Transverse colon (tissue), 4 donors: Measurements from ENCODE around the gene SDC3. TPM values are rescaled to one million over a fixed set of nuclear protein-coding genes. Genes with fewer than 3 reads are reported as not detected.
A peak's percentile ranks its signal among the peaks of the same experiment; 100 is the strongest.

Source experiments
- DNase-seq: peaks from one replicate; pipeline ENCODE4 v3.0.0-alpha.2; 2019
- H3K27ac ChIP-seq, 4 donors: fragments of 200-600 bp; sonication (generic); 2 replicates each; pipeline ENCODE4 v1.5.1; 2016 to 2018; ENCODE audit warnings: inconsistent platforms in 4 of 4
- H3K27me3 ChIP-seq: fragments of 200-600 bp; sonication (generic); 2 replicates; pipeline ENCODE4 v1.5.1; 2017; ENCODE audit warnings: inconsistent platforms
- H3K36me3 ChIP-seq, 4 donors: fragments of 200-600 bp; sonication (generic); 2 replicates each; pipeline ENCODE4 v1.5.1; 2017 to 2019; ENCODE audit warnings: inconsistent platforms in 4 of 4
- H3K4me1 ChIP-seq, 4 donors: fragments of 200-600 bp; sonication (generic); 2 replicates each; pipeline ENCODE4 v1.5.1; 2017 to 2020; ENCODE audit warnings: inconsistent platforms in 4 of 4
- H3K4me3 ChIP-seq, 4 donors: fragments of 200-600 bp; sonication (generic); 1 replicate in 1 of 4; 2 replicates in 3 of 4; pipeline versions ENCODE4 v1.5.1 to v1.6.1; 2017 to 2019; ENCODE audit warnings: inconsistent platforms in 4 of 4
- H3K9me3 ChIP-seq, 2 donors: fragments of 200-600 bp; sonication (generic); 2 replicates each; pipeline ENCODE4 v1.5.1; 2017 to 2019; ENCODE audit warnings: inconsistent platforms in 2 of 2
- CTCF ChIP-seq, 5 experiments: fragments of 200-600 bp in 3 of 5; fragments of 450-650 bp in 2 of 5; sonication (generic) in 3 of 5; IDR thresholded peaks; 1 replicate in 2 of 5; 2 replicates in 3 of 5; pipeline ENCODE4 v1.5.1; 2016 to 2017; ENCODE audit warnings: antibody characterized with exemption in 5 of 5, inconsistent platforms in 3 of 5, mild to moderate bottlenecking in 2 of 5, moderate library complexity in 1 of 5
- EP300 ChIP-seq: sonication (generic); formaldehyde crosslinking; IDR thresholded peaks from one replicate; pipeline ENCODE4 v1.6.1; 2017; ENCODE audit warnings: antibody characterized with exemption, low read depth
- POLR2A ChIP-seq: fragments of 450-650 bp; IDR thresholded peaks from one replicate; pipeline ENCODE4 v1.6.1; 2016; ENCODE audit warnings: antibody characterized with exemption, mild to moderate bottlenecking, moderate library complexity
- POLR2AphosphoS5 ChIP-seq, 3 donors: sonication (generic); formaldehyde crosslinking; IDR thresholded peaks; one replicate each; pipeline ENCODE4 v1.6.1; 2016; ENCODE audit warnings: antibody characterized with exemption in 3 of 3
- WGBS, 2 donors: methylation state at CpG; one replicate each; pipeline ENCODE4 v1.1.5; 2018; ENCODE audit warnings: low coverage in 1 of 2; 5-methylcytosine and 5-hydroxymethylcytosine counted together
- in situ Hi-C, 4 donors: fragments of 200-750 bp; cut with MboI; loops; one replicate each; pipeline versions ENCODE4 v1.15.0 to v1.15.1; 2017; ENCODE audit warnings: low sequenced_read_pairs in 3 of 4, low pct_ligation_motif_present in 1 of 4, low pct_unique_long_range_greater_than_20kb in 1 of 4
- intact Hi-C: fragments of 100-400 bp; cut with DNase I; formaldehyde crosslinking; loops from one replicate; pipeline ENCODE4 v1.15.1; 2023; ENCODE audit warnings: low total_unique reads
- total RNA-seq, 4 donors: library from RNA; depleted of rRNA; stranded (reverse); fragments of >200 nt; gene quantifications; one replicate each; pipeline ENCODE4 v1.1.0, GENCODE V29; 2016

SDC3 gene
- total RNA-seq, 4 donors from 2014 or later: 7.9 to 35.4 (median 10.1) TPM

- 66 to 75% methylated on average over 3 of the region's 3 CpGs for WGBS, 2 donors
- Histone ChIP-seq H3K36me3 (peaks cover 0 to under 1% (median 0%) of the 10 kb centered on the region in 4 donors), H3K4me1 (peaks cover 0 to 23% (median 2%) of the 10 kb centered on the region in 4 donors), H3K4me3 (no peak overlapping the region), H3K9me3 (no peaks in the 10 kb centered on the region), H3K27ac (no peak overlapping the region), H3K27me3 (no peaks in the 10 kb centered on the region)
- in situ Hi-C loops: loop anchor here in 1 of 4 donors (10.0 kb wide), 1 partner anchor 203 kb away; the partner anchor contains the start of gene MATN1
- intact Hi-C loops: no loop called here
- no peak for DNase-seq
- TF ChIP-seq POLR2A: no peak
- no peak for TF ChIP-seq POLR2AphosphoS5 (IDR thresholded peaks at IDR 0.05)
- no peak for TF ChIP-seq CTCF (IDR thresholded peaks at IDR 0.05)
- no peak for TF ChIP-seq EP300
These were observed 18.9 kb upstream of the SDC3 start for GRCh38 chr1:30927448-30927847.

DNA sequence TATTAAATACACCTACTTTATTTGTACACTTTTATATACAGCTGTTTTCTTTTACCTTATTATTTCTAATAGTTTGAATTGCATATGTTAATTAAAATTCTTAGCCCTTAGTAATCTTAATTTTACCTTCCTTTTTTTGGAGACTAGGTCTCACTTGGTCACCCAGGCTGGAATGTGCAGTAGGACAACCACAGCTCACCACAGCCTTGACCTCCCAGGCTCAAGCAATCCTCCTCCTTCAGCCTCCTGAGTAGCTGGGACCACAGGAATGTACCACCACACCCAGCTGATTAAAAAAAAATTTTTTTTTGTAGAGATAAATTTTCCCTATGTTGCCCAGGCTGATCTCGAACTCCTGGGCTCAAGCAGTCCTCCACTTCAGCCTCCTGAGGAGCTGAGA is 15.0 kb upstream of the SDC3 start:
- Histone ChIP-seq H3K4me1 (peaks cover 0 to 12% (median 0%) of the 10 kb centered on the region in 4 donors), H3K4me3 (no peak overlapping the region), H3K9me3 (no peaks in the 10 kb centered on the region), H3K27me3 (no peaks in the 10 kb centered on the region), H3K36me3 (no peaks in the 10 kb centered on the region), H3K27ac (no peak overlapping the region)
- in situ Hi-C loops (loop anchor here in 1 of 4 donors (10.0 kb wide), 1 partner anchor 199 kb away; the partner anchor contains the start of gene MATN1), intact Hi-C loops (no loop called here)
- no peak for DNase-seq
- 50 to 85% methylated on average over 1 of the region's 1 CpG for WGBS, 2 donors
- TF ChIP-seq EP300 (no peak), CTCF (IDR thresholded peaks at IDR 0.05) (no peak), POLR2AphosphoS5 (IDR thresholded peaks at IDR 0.05) (no peak)

DNA sequence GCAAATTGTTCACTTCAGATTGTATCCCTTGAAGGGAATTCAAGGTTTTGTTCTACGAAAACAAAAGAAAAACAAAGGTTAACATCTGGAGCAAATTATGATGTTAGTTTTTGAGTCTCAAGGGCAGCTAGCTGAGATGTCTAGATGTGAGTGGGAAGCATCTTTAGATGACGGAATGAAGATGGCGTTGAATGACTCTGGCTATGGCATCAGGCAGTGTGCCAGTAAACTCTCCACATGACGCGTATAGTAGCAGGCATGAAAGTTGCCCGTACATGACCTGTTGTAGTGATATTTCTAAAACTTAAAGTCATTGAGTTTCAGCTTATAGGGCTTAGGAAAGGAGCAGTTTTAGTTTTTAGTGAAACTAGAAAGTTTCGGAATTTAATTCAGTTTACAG is 12.3 kb upstream of the SDC3 start:
- no peaks in the 10 kb centered on the region for H3K27me3 ChIP-seq
- H3K36me3 ChIP-seq: no peaks in the 10 kb centered on the region
- intact Hi-C loops (no loop called here), in situ Hi-C loops (loop anchor here in 1 of 4 donors (10.0 kb wide), 1 partner anchor 196 kb away; the partner anchor contains the start of gene MATN1)
- H3K27ac ChIP-seq: no peak overlapping the region
- TF ChIP-seq POLR2A (no peak), EP300 (no peak), POLR2AphosphoS5 (IDR thresholded peaks at IDR 0.05) (no peak), CTCF (IDR thresholded peaks at IDR 0.05) (no peak)
- no peaks in the 10 kb centered on the region for H3K4me1 ChIP-seq
- no peak overlapping the region for H3K4me3 ChIP-seq
- DNase-seq: no peak
- WGBS, 2 donors: 76 to 84% methylated on average over 5 to 7 of the region's 7 CpGs
- no peaks in the 10 kb centered on the region for H3K9me3 ChIP-seq

DNA sequence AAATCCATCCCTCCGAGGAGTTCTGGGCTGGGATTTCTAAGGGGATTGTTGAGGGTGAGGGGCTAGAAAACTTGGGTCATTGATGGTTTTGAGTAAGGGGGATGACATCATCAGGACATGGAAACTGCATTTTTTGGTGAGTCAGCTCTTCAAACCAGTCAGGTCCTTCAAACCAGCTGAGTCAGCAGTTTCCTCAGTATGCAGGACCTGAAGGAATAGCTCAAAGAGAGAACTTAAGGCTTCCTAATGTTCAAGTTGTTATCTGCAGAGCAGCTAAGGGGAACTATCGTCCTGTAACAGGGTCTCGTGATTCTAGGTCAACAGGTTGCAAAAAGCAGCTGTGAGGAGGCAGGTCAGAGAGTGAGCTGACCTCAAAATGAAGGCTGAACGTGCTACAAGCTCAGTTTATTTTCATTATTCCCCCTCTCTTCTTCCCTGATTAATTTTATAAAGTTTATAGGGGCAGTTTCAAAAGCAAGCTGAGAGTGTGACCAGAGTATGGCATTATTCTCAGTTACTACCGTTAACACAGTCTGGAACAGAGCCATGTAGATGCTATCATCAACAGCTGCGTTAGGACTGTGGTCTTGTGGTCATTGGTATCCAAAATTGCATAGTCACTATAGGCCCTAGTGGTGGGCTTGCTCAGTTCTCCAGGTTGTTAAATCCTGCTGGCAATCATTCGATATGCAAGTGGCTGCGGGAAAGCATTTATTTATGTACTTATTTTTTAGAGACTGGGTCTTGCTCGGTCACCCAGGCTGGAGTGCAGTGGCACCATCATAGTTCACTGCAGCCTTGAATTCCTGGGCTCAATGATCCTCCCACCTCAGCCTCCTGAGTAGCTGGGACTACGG is 10.7 kb upstream of the SDC3 start:
- H3K9me3 ChIP-seq: no peaks in the 10 kb centered on the region
- TF ChIP-seq CTCF (IDR thresholded peaks at IDR 0.05): no peak
- no peak for TF ChIP-seq POLR2A
- no peak for TF ChIP-seq POLR2AphosphoS5 (IDR thresholded peaks at IDR 0.05)
- TF ChIP-seq EP300: no peak
- no peaks in the 10 kb centered on the region for H3K36me3 ChIP-seq
- in situ Hi-C loops: loop anchor here in 2 of 4 donors (10.0 kb wide), 2 partner anchors 194 to 204 kb away; partner anchors contain the start of gene MATN1 (in 1 of the 2)
- 68 to 83% methylated on average over 7 to 10 of the region's 10 CpGs for WGBS, 2 donors
- H3K4me1 ChIP-seq: no peaks in the 10 kb centered on the region
- peak overlapping the region in 2 of 4 donors; percentile 8 to 30 for H3K27ac ChIP-seq
- DNase-seq: no peak
- no peak overlapping the region for H3K4me3 ChIP-seq
- intact Hi-C loops: no loop called here
- no peaks in the 10 kb centered on the region for H3K27me3 ChIP-seq
